DOHH2 (cell line): ENCODE measurements around the gene F2R.

Experiments used
- H3F3A ChIP-seq: fragments of 200-600 bp; sonication (generic), shearing (Covaris generic); 2 replicates; pipeline ENCODE4 v1.6.0; 2016; ENCODE audit warnings: antibody characterized with exemption, mild to moderate bottlenecking; ENCODE audit not compliant: control insufficient read depth, insufficient read depth
- H3K27ac ChIP-seq: fragments of 200-600 bp; sonication (generic); 2 replicates; pipeline ENCODE4 v1.5.1; 2014; ENCODE audit warnings: low read depth, mild to moderate bottlenecking, low read length, moderate library complexity
- H3K27me3 ChIP-seq: fragments of 200-600 bp; sonication (generic); 2 replicates; pipeline ENCODE4 v1.6.1; 2014; ENCODE audit warnings: mild to moderate bottlenecking, low read length, mixed read lengths; ENCODE audit not compliant: control insufficient read depth
- H3K36me3 ChIP-seq: fragments of 200-600 bp; sonication (generic); 2 replicates; pipeline ENCODE4 v1.6.1; 2014; ENCODE audit warnings: mild to moderate bottlenecking, low read length, moderate library complexity, mixed read lengths; ENCODE audit not compliant: control insufficient read depth
- H3K4me1 ChIP-seq: fragments of 200-600 bp; sonication (generic); 2 replicates; pipeline ENCODE4 v1.6.1; 2014; ENCODE audit warnings: mild to moderate bottlenecking, low read length, mixed read lengths; ENCODE audit not compliant: control insufficient read depth
- H3K4me2 ChIP-seq: fragments of 200-600 bp; sonication (generic); 2 replicates; pipeline ENCODE4 v1.6.0; 2014; ENCODE audit warnings: mild to moderate bottlenecking, low read length, moderate library complexity
- H3K4me3 ChIP-seq: fragments of 200-600 bp; sonication (generic); 2 replicates; pipeline ENCODE4 v1.5.1; 2014; ENCODE audit warnings: mild to moderate bottlenecking, low read length, mixed read lengths
- H3K79me2 ChIP-seq: fragments of 200-600 bp; sonication (generic); 2 replicates; pipeline ENCODE4 v1.6.1; 2014; ENCODE audit warnings: mild to moderate bottlenecking, low read length, mixed read lengths; ENCODE audit not compliant: control insufficient read depth
- H3K9me2 ChIP-seq: fragments of 200-600 bp; sonication (generic); replicated peaks from 2 replicates; pipeline ENCODE4 v1.6.1; 2014; ENCODE audit warnings: mild to moderate bottlenecking, low read length, mixed read lengths; ENCODE audit not compliant: control insufficient read depth
- H3K9me3 ChIP-seq: fragments of 200-600 bp; sonication (generic); 2 replicates; pipeline ENCODE4 v1.6.1; 2014; ENCODE audit warnings: antibody characterized with exemption, low read length, mixed read lengths; ENCODE audit not compliant: control insufficient read depth, insufficient read depth
- H4K20me1 ChIP-seq: fragments of 200-600 bp; sonication (generic); 2 replicates; pipeline ENCODE4 v1.6.0; 2014; ENCODE audit warnings: low read depth, mild to moderate bottlenecking, antibody characterized with exemption, low read length, moderate library complexity; ENCODE audit not compliant: control insufficient read depth, insufficient read depth
- CTCF ChIP-seq: fragments of 200-600 bp; sonication (generic); IDR thresholded peaks from one replicate; pipeline ENCODE4 v1.5.1; 2014; ENCODE audit warnings: antibody characterized with exemption, mild to moderate bottlenecking, low read depth, low read length; ENCODE audit not compliant: poor library complexity, severe bottlenecking
- EZH2phosphoT487 ChIP-seq: fragments of 200-600 bp; sonication (generic); IDR thresholded peaks from 2 replicates; pipeline ENCODE4 v1.6.1; 2017; ENCODE audit warnings: borderline replicate concordance, mild to moderate bottlenecking, antibody characterized with exemption, low read length, moderate library complexity, mixed read lengths

Gene F2R

GRCh38 chr5:76724871-76725270 is 8.9 kb downstream of the F2R start:
- Histone ChIP-seq H4K20me1 (no peaks in the 10 kb centered on the region), H3K4me1 (no peaks in the 10 kb centered on the region; the same call in 1 of the 2 replicates), H3K9me2 (no peaks in the 10 kb centered on the region), H3F3A (no peaks in the 10 kb centered on the region), H3K27ac (no peak overlapping the region), H3K4me2 (no peak overlapping the region), H3K9me3 (peaks cover 4% of the 10 kb centered on the region; the same call in 1 of the 2 replicates), H3K36me3 (no peaks in the 10 kb centered on the region), H3K27me3 (no peaks in the 10 kb centered on the region; the same call in 1 of the 2 replicates), H3K4me3 (no peak overlapping the region), H3K79me2 (no peaks in the 10 kb centered on the region)
- no peak for TF ChIP-seq CTCF

GRCh38 chr5:76728965-76729364 is 13.0 kb downstream of the F2R start:
- H3K4me2 ChIP-seq = no peak overlapping the region
- H3K9me2 ChIP-seq = no peaks in the 10 kb centered on the region
- no peaks in the 10 kb centered on the region for H3K4me1 ChIP-seq
- peaks cover 4% of the 10 kb centered on the region; the same call in 1 of the 2 replicates for H3K9me3 ChIP-seq
- TF ChIP-seq CTCF = no peak
- TF ChIP-seq EZH2phosphoT487 = no peak
- H3K79me2 ChIP-seq = no peaks in the 10 kb centered on the region
- no peak overlapping the region for H3K27ac ChIP-seq
- H3K36me3 ChIP-seq = no peaks in the 10 kb centered on the region
- no peaks in the 10 kb centered on the region for H3K27me3 ChIP-seq
- H4K20me1 ChIP-seq = no peaks in the 10 kb centered on the region
- no peak overlapping the region for H3K4me3 ChIP-seq
- H3F3A ChIP-seq = no peaks in the 10 kb centered on the region

GRCh38 chr5:76729373-76730290 is 13.7 kb downstream of the F2R start:
- H3K27me3 ChIP-seq = no peaks in the 10 kb centered on the region
- no peaks in the 10 kb centered on the region for H3K9me2 ChIP-seq
- TF ChIP-seq CTCF (no peak), EZH2phosphoT487 (no peak)
- no peak overlapping the region for H3K4me2 ChIP-seq
- no peaks in the 10 kb centered on the region for H4K20me1 ChIP-seq
- no peaks in the 10 kb centered on the region for H3F3A ChIP-seq
- H3K36me3 ChIP-seq = no peaks in the 10 kb centered on the region
- H3K27ac ChIP-seq = no peak overlapping the region
- no peaks in the 10 kb centered on the region for H3K79me2 ChIP-seq
- no peaks in the 10 kb centered on the region for H3K4me1 ChIP-seq
- H3K4me3 ChIP-seq = no peak overlapping the region
- peaks cover 4% of the 10 kb centered on the region; the same call in 1 of the 2 replicates for H3K9me3 ChIP-seq
